GM23248 (cell line): ENCODE measurements around the gene FBXO2. TPM values are rescaled to one million over a fixed set of nuclear protein-coding genes. Genes with fewer than 3 reads are reported as not detected.

Source experiments
- DNase-seq: peaks from one replicate; pipeline ENCODE4 v3.0.0-alpha.2; 2015
- H2AFZ ChIP-seq: fragments of 200-600 bp; sonication (generic); 2 replicates; pipeline ENCODE4 v1.6.1; 2016; ENCODE audit warnings: antibody characterized with exemption
- H3F3A ChIP-seq: fragments of 200-600 bp; sonication (generic); 2 replicates; pipeline ENCODE4 v1.6.1; 2016; ENCODE audit warnings: mild to moderate bottlenecking, antibody characterized with exemption, mixed run types; ENCODE audit not compliant: insufficient read depth
- H3K27ac ChIP-seq: fragments of 200-600 bp; sonication (generic); 2 replicates; pipeline ENCODE4 v1.5.1; 2016; ENCODE audit warnings: mild to moderate bottlenecking
- H3K27me3 ChIP-seq: fragments of 200-600 bp; sonication (generic); replicated peaks from 2 replicates; pipeline ENCODE4 v1.6.1; 2016; ENCODE audit warnings: mild to moderate bottlenecking; ENCODE audit not compliant: insufficient read depth
- H3K36me3 ChIP-seq: fragments of 200-600 bp; sonication (generic); 2 replicates; pipeline ENCODE4 v1.6.1; 2016; ENCODE audit warnings: low read depth, mild to moderate bottlenecking
- H3K4me1 ChIP-seq: fragments of 200-600 bp; sonication (generic); 2 replicates; pipeline ENCODE4 v1.6.1; 2016; ENCODE audit warnings: mild to moderate bottlenecking; ENCODE audit not compliant: insufficient read depth
- H3K4me2 ChIP-seq: fragments of 200-600 bp; sonication (generic); one replicate; pipeline ENCODE4 v1.6.1; 2016; ENCODE audit warnings: mild to moderate bottlenecking; ENCODE audit not compliant: unreplicated experiment
- H3K4me3 ChIP-seq: fragments of 200-600 bp; sonication (generic); 2 replicates; pipeline ENCODE4 v1.5.1; 2016; ENCODE audit warnings: mild to moderate bottlenecking
- H3K79me2 ChIP-seq: fragments of 200-600 bp; sonication (generic); 2 replicates; pipeline ENCODE4 v1.6.1; 2016; ENCODE audit warnings: mild to moderate bottlenecking; ENCODE audit not compliant: insufficient read depth
- H3K9ac ChIP-seq: fragments of 200-600 bp; sonication (generic); 2 replicates; pipeline ENCODE4 v1.6.1; 2016; ENCODE audit warnings: mild to moderate bottlenecking
- H3K9me2 ChIP-seq: fragments of 200-600 bp; sonication (generic); 2 replicates; pipeline ENCODE4 v1.6.1; 2016; ENCODE audit warnings: mixed run types, mild to moderate bottlenecking, moderate library complexity; ENCODE audit not compliant: insufficient read depth
- H3K9me3 ChIP-seq: fragments of 200-600 bp; sonication (generic); one replicate; pipeline ENCODE4 v1.6.1; 2017; ENCODE audit warnings: low read depth
- H4K20me1 ChIP-seq: fragments of 200-600 bp; sonication (generic); 2 replicates; pipeline ENCODE4 v1.6.0; 2016; ENCODE audit not compliant: insufficient read depth
- EZH2 ChIP-seq: fragments of 200-600 bp; sonication (generic); IDR thresholded peaks from 2 replicates; pipeline ENCODE4 v1.6.1; 2018; ENCODE audit warnings: antibody characterized with exemption, mild to moderate bottlenecking; ENCODE audit not compliant: insufficient read depth, poor library complexity, severe bottlenecking
- EZH2phosphoT487 ChIP-seq: fragments of 200-600 bp; sonication (generic); IDR thresholded peaks from 2 replicates; pipeline ENCODE4 v1.6.1; 2018; ENCODE audit warnings: antibody characterized with exemption, moderate library complexity, mild to moderate bottlenecking, low read depth; ENCODE audit not compliant: insufficient read depth
- WGBS, 2 experiments: methylation state at CpG; one replicate each; pipeline ENCODE4 v1.1.6; 2015 to 2017; ENCODE audit warnings: low lambda C conversion rate in 2 of 2, low coverage in 1 of 2; ENCODE audit errors: missing lambda C conversion rate in 2 of 2; 5-methylcytosine and 5-hydroxymethylcytosine counted together
- in situ Hi-C: fragments of 300-500 bp; cut with MboI; formaldehyde crosslinking; loops from 2 replicates; pipeline ENCODE4 v1.15.0; 2020
- polyA plus RNA-seq: library from polyadenylated mRNA; unstranded; fragments of >200 nt; fragmentation: Nextera tagmentation; extraction: Ambion mirVana; gene quantifications from 2 replicates; pipeline ENCODE4 v1.2.1, GENCODE V29; 2016
- total RNA-seq: library from RNA; depleted of rRNA; stranded (reverse); fragments of >200 nt; shearing (Covaris generic); gene quantifications from 2 replicates; pipeline ENCODE4 v1.2.3, GENCODE V29; 2014

Gene FBXO2
- total and polyA plus RNA-seq, 2 experiments from 2014 or later: 0.54 to 1.1 TPM

- H3K9me3 ChIP-seq: no peaks in the 10 kb centered on the region
- no peaks in the 10 kb centered on the region for H3F3A ChIP-seq
- no peaks in the 10 kb centered on the region for H3K9me2 ChIP-seq
- peak; percentile 61 for DNase-seq
- peaks cover 8% of the 10 kb centered on the region; the same call in 1 of the 2 replicates for H3K4me1 ChIP-seq
- no peaks in the 10 kb centered on the region for H3K79me2 ChIP-seq
- H3K27me3 ChIP-seq: peaks cover 36% of the 10 kb centered on the region
- H3K4me3 ChIP-seq: peak overlapping the region; percentile 34; the same call in 1 of the 2 replicates
- WGBS, 2 experiments: 2 to 3% methylated on average over 15 of the region's 15 CpGs
- no peaks in the 10 kb centered on the region for H3K36me3 ChIP-seq
- peak overlapping the region; percentile 2; the same call in 1 of the 2 replicates for H3K9ac ChIP-seq
- H3K4me2 ChIP-seq: peak overlapping the region; percentile 18
- no peak overlapping the region for H3K27ac ChIP-seq
- peak overlapping the region; percentile 30; the same call in 1 of the 2 replicates for H2AFZ ChIP-seq
- H4K20me1 ChIP-seq: no peaks in the 10 kb centered on the region
- in situ Hi-C loops: no loop called here
- TF ChIP-seq EZH2phosphoT487 (no peak), EZH2 (no peak)
Measured at GRCh38 chr1:11701551-11701961, 47.3 kb upstream of the FBXO2 start.

- Histone ChIP-seq H3K9me2 (no peaks in the 10 kb centered on the region), H2AFZ (no peak overlapping the region; the same call in 1 of the 2 replicates), H3F3A (no peaks in the 10 kb centered on the region), H3K27ac (no peak overlapping the region), H3K79me2 (no peaks in the 10 kb centered on the region), H3K4me3 (no peak overlapping the region; the same call in 1 of the 2 replicates), H3K9ac (peak overlapping the region; percentile 2; the same call in 1 of the 2 replicates), H3K36me3 (no peaks in the 10 kb centered on the region), H3K4me1 (peaks cover 8% of the 10 kb centered on the region; the same call in 1 of the 2 replicates), H4K20me1 (no peaks in the 10 kb centered on the region), H3K4me2 (peak overlapping the region; percentile 18), H3K27me3 (peaks cover 35% of the 10 kb centered on the region), H3K9me3 (no peaks in the 10 kb centered on the region)
- no peak for DNase-seq
- WGBS, 2 experiments: 61 to 65% methylated on average over 34 of the region's 34 CpGs
- in situ Hi-C loops: no loop called here
- no peak for TF ChIP-seq EZH2
- no peak for TF ChIP-seq EZH2phosphoT487
Measured at GRCh38 chr1:11700601-11701467, 46.6 kb upstream of the FBXO2 start.

GRCh38 chr1:11697893-11698210, 43.6 kb upstream of the FBXO2 start:
- H3K27me3 ChIP-seq: peaks cover 22% of the 10 kb centered on the region
- TF ChIP-seq EZH2phosphoT487 (no peak), EZH2 (no peak)
- 64 to 71% methylated on average over 4 to 5 of the region's 5 CpGs for WGBS, 2 experiments

GRCh38 chr1:11697188-11697892, 43.1 kb upstream of the FBXO2 start:
- H3K4me2 ChIP-seq: no peak overlapping the region
- no peaks in the 10 kb centered on the region for H3F3A ChIP-seq
- TF ChIP-seq EZH2phosphoT487 (no peak), EZH2 (no peak)
- peaks cover 18% of the 10 kb centered on the region for H3K27me3 ChIP-seq
- no peak overlapping the region for H3K27ac ChIP-seq
- in situ Hi-C loops: no loop called here
- no peak overlapping the region for H3K4me3 ChIP-seq
- H4K20me1 ChIP-seq: no peaks in the 10 kb centered on the region
- no peaks in the 10 kb centered on the region for H3K79me2 ChIP-seq
- H3K36me3 ChIP-seq: no peaks in the 10 kb centered on the region
- H3K9me3 ChIP-seq: no peaks in the 10 kb centered on the region
- DNase-seq: no peak
- 70 to 75% methylated on average over 7 to 8 of the region's 8 CpGs for WGBS, 2 experiments
- no peaks in the 10 kb centered on the region for H3K9me2 ChIP-seq
- H3K4me1 ChIP-seq: peaks cover 20% of the 10 kb centered on the region
- H3K9ac ChIP-seq: no peak overlapping the region
- no peak overlapping the region for H2AFZ ChIP-seq

More at GRCh38 chr1:11697893-11698210, 43.6 kb upstream of the FBXO2 start:
- no peaks in the 10 kb centered on the region for H3F3A ChIP-seq
- no peak for DNase-seq
- H3K4me2 ChIP-seq: no peak overlapping the region
- H3K27ac ChIP-seq: no peak overlapping the region
- H2AFZ ChIP-seq: no peak overlapping the region
- no peaks in the 10 kb centered on the region for H3K9me3 ChIP-seq
- H3K9me2 ChIP-seq: no peaks in the 10 kb centered on the region
- H3K79me2 ChIP-seq: no peaks in the 10 kb centered on the region
- H4K20me1 ChIP-seq: no peaks in the 10 kb centered on the region
- in situ Hi-C loops: no loop called here
- H3K4me1 ChIP-seq: peaks cover 15% of the 10 kb centered on the region
- H3K4me3 ChIP-seq: no peak overlapping the region
- no peaks in the 10 kb centered on the region for H3K36me3 ChIP-seq
- no peak overlapping the region for H3K9ac ChIP-seq
